GM19240 (cell line): ENCODE results near the gene NRG2.

Source experiments
- DNase-seq: peaks from one replicate; pipeline ENCODE4 v3.0.0; 2011; ENCODE audit warnings: low spot score; ENCODE audit not compliant: insufficient read length

The NRG2 gene

DNA sequence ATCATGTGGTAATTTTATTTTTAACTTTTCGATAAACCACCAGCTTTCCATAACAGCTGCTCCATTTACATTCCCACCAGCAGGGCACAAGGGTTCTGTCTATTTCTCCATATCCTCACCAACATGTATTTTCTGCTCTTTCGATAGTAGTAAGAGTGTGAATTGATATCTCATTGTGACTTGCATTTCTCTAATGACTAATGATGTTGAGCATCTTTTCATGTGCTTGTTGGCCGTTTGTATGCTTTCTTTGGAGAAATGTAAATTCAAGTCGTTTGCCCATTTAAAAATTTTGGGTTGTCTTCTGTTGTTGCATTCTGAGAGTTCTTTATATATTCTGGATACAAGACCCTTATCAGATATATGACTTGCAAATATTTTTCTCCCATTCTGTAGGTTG is 201.6 kb downstream of the NRG2 start:
- DNase-seq, result no peak

- no peak for DNase-seq
Measured at GRCh38 chr5:139839918-139840317, 203.2 kb downstream of the NRG2 start.

- no peak for DNase-seq
Measured at GRCh38 chr5:139839232-139839815, 203.8 kb downstream of the NRG2 start.

DNA sequence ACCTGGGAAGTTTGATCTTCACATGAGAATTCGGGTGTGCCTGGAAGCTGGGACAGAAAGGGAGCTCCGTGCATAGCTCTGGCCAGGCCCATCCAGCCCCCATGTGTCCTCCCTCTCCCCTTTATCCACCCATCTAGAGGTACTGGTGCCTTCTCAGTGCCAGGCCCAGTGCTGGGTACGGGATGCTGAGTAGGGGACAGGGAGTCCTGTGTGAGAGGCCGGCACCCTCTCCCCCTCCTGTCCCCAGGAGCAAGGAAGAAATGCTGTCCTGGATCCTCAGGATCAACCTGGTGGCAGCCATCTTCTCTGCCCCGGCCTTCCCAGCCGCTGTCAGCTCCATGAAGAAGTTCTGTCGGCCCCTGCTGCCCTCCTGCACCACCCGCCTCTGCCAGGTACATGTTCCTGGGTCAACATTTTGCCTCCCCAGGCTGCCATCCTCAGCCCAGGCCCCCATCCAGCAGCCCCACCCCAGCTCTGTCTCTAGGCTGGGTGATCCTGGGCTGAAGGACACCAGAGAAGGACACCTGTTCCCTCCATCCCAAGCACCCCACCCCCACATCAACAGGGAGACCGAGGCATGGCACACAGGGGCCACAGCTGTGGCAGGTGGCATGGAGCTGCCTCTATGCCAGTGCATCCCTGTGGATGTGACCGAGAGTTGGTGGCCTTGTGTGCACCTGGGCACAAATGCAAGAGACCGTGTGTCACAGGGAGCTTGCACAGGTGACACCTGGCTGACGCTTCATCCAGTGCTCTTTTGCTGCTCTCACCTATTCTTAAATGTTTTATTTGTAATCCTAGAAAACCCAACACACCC is 204.5 kb downstream of the NRG2 start:
- DNase-seq, result no peak

DNA sequence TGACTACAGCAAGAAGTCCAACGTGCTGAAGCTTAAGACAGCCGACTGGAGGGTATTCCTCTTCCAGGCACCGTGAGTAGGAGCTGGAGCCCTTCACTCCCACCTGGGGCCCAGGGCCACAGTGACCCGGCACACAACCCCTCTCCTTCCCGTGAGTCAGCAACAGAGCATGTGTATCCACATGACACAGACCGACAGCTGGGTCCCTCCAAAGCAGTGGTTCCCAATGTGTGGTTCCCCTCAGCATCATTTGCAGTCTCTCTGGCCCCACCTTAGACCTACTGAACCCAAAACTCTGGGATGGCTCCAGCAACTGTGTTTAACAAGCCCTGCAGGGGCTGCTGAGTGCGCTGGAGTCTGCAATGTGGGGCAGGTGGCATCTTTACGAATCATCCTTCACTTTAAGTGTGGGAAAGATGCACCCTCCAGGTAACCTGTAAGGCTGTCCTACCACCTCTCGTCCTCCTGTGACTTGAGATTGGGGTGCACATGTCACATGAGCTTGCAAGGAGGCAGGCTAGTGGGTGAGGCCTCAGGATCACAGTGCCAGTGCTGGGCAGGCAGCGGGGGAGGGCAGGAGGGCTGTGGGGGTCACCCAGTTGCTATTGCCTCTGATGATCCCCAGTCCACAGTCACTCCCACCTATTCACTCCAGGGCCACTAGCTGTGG is 205.3 kb downstream of the NRG2 start:
- DNase-seq, result no peak

DNA sequence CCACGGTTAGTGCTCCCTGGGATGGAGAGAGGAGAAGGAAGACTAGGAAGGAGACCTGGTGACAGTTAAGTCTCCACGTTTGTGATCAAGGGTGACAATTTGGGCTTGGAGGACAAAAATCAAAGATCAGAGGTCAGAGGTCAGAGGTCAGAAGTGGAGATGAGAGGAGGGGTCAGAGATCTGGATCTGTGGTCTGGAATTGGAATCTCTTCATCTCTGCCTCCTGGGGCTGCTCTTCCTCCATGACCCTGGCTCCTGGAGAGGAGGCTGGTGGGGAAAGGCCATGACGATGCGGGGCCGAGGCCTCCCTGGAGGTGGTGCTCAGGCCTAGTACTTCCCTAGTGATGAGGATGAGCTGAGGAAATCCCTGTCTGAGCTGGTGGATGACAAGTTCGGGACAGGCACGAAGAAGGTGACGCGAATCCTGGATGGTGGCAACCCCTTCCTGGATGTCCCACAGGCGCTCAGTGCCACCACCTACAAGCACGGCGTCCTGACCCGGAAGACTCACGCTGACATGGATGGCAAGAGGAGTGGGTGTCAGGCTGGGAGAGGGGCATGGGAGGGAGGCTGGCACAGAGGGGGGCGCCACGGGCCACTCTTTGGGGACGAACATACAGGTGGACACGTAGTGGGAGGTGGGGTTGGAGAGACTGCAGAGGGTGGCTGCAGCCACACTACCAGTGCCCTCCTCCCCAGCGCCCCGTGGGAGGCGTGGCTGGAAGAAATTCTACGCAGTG is 206.5 kb downstream of the NRG2 start:
- DNase-seq, result no peak

- no peak for DNase-seq
Measured at GRCh38 chr5:139835656-139836055, 207.4 kb downstream of the NRG2 start.

- no peak for DNase-seq
Measured at GRCh38 chr5:139833525-139833924, 209.6 kb downstream of the NRG2 start.

DNA sequence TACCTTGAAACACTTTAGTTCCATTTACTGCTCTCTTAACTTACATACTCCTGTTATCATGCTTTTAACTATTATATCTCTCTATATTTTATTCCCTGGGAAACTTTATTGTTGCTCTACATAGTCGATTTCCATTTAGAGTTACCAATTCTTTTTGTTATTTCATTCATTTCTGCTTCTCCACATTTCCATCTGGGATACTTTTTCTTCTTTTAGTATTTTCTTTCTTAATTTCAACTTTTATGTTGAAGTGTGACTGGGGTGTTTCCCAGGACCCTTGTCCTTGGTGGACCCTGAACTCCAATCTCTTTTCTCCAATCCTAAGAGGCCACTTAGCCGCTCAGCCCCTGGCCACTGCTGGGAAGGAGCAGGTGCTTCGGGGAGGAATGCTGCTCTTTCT is 211.5 kb downstream of the NRG2 start:
- DNase-seq, result no peak

GRCh38 chr5:139829471-139829870 is 213.6 kb downstream of the NRG2 start:
- no peak for DNase-seq

GRCh38 chr5:139828207-139828895 is 214.7 kb downstream of the NRG2 start:
- DNase-seq, result no peak

- DNase-seq, result no peak
Measured at GRCh38 chr5:139825690-139826089, 217.4 kb downstream of the NRG2 start.

DNA sequence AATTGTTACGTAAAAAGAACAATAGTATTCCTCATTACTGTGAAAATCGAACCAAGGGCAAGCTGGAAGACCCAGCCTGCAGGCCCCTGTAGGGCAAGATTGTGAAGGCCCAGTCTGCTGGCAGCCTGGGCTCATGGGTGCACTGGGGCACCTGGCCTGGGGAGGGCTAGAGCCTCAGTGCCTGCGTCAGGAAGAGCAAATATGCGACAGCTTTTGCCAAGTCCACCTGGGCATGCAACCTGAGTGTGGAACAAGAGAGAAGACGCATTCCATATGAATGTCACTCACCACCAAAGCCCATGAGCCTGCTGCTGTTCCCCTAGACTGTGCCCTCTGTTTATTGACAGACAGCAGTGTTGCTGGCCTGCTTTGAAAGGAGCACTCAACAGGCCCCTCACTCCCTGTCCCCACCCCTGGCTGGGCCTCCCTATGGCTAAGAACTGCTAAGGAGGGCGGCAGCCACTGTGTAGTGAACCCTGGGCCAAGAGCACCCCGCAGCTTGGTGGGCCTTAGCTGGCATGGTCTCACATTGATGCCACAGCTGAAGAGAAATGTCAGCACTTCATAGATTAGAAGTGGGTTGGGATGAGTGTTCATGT is 219.2 kb downstream of the NRG2 start:
- no peak for DNase-seq

DNA sequence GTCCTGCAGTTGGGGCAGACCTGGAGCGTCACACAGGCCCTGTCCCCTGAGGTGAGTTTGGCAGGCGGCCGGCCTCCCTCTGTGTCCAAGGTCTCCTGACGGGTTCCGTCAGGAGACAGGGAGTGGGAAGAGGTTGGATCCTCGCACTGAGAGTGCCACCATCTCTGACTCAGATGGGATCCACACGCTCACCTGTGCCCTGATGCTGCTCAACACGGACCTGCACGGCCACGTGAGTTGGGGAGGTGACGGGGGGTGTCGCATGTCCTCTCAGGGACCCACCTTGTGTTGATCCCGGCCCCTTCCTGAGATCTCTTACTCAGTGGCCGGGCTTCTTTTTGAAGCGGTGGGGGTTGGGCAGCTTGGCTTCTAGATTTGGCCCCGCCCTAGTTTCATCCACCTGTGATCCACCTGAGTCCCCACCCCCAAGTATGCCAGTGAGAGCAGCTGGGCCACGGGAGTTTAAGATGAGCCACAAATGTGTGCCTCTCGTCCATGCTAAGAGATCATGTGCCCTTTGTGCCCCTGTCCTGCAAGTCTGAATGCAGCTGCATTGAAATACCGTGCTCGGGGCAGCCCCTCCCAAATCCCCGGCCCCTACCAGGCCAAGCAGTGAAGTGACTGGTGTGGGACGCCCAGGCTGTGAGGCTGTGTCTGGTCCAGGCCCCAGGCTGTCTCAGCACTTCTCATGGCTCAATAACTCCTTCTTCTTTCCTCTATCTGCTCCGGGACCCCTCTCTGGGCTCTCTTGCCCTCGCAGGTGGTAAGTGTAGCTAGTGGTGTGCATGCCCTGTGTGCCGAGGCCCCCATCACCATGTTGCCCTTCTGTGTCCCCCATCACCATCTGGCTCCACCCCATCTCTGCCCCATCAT is 220.3 kb downstream of the NRG2 start:
- DNase-seq, result no peak

- no peak for DNase-seq
Measured at GRCh38 chr5:139821806-139822552, 221.1 kb downstream of the NRG2 start.

- DNase-seq, result no peak
Measured at GRCh38 chr5:139820606-139821005, 222.5 kb downstream of the NRG2 start.

DNA sequence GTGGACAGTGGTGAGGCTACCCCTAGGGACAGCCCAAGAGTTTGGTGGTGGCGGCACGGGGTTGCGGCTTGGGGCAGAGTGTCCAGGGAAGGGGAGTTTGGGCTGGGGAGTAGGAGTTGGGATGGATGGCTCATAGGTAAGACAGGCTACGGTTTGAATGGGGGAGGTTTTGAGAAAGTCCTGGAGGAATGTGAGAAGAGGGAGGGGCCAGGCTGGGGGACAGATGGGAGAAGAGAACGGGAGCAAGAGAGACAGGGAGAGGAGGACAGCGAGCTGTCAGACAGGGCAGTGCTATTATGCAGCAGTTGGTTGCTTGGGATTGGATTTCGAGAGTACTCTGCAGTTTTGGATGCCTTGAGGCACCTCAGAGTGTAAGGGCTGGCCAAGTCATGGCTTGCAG is 223.0 kb downstream of the NRG2 start:
- no peak for DNase-seq

DNA sequence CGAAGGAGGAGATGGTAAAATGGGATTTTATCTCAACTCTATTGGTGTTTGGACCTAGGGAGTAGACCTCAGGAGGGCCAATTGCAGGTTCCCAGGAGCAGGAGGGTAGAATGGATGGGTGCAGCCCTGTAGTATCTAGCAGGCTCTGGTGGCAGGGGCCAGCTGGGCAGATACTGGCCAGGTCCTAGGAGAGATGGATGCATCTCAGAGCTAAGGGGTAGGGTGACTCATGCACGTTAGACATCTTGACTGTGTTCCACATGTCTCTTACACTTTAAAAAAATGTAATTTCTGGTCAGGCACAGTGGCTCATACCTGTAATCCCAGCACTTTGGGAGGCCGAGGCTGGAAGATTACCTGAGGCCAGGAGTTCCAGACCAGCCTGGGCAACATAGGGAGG is 225.1 kb downstream of the NRG2 start:
- DNase-seq, result no peak

DNA sequence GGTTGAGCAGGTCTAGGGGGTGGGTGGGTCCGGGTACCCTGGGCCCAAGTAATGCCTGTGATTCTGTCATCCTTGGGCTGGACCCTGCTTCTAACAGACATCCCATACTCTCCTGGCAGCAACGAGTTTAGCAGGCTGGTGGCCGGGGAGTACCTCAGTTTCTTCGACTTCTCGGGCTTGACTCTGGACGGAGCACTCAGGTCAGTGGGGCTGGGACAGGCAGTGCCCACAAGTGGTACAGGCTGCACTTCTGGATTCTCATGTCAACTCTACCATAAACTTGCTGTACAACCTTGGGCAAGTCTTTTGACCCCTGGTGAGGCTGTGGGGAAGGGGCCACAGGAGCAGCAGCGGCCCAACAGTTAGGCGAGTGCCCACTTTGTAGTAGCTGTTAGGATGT is 225.7 kb downstream of the NRG2 start:
- DNase-seq, result no peak
